Smooth muscle cell (in vitro differentiated cells): Measurements from ENCODE around the gene IQCM. TPM values are rescaled to one million over a fixed set of nuclear protein-coding genes. Genes with fewer than 3 reads are reported as not detected.

Experiments
- DNase-seq: peaks from one replicate; lab custom pipeline; 2025; ENCODE audit not compliant: unreplicated experiment; lab: John Stamatoyannopoulos, UW
- H2AFZ ChIP-seq: fragments of 200-600 bp; sonication (generic); 2 replicates; pipeline ENCODE4 v1.6.0; 2016; ENCODE audit warnings: antibody characterized with exemption, low read depth, mild to moderate bottlenecking
- H3F3A ChIP-seq: fragments of 200-600 bp; sonication (generic); 2 replicates; pipeline ENCODE4 v1.6.0; 2017; ENCODE audit warnings: antibody characterized with exemption, low read depth
- H3K27ac ChIP-seq: fragments of 200-600 bp; sonication (generic); 2 replicates; pipeline ENCODE4 v1.5.1; 2016; ENCODE audit warnings: low read depth, mild to moderate bottlenecking
- H3K27me3 ChIP-seq: fragments of 200-600 bp; sonication (generic); 2 replicates; pipeline ENCODE4 v1.6.1; 2016; ENCODE audit warnings: low read depth, mild to moderate bottlenecking
- H3K36me3 ChIP-seq: fragments of 200-600 bp; sonication (generic); 2 replicates; pipeline ENCODE4 v1.5.1; 2016; ENCODE audit warnings: low read depth
- H3K4me1 ChIP-seq: fragments of 200-600 bp; sonication (generic); 2 replicates; pipeline ENCODE4 v1.5.1; 2016; ENCODE audit warnings: low read depth
- H3K4me2 ChIP-seq: fragments of 200-600 bp; sonication (generic); 2 replicates; pipeline ENCODE4 v1.6.0; 2016; ENCODE audit warnings: mild to moderate bottlenecking
- H3K4me3 ChIP-seq: fragments of 200-600 bp; sonication (generic); 2 replicates; pipeline ENCODE4 v1.5.1; 2016; ENCODE audit warnings: mild to moderate bottlenecking
- H3K79me2 ChIP-seq: fragments of 200-600 bp; sonication (generic); 2 replicates; pipeline ENCODE4 v1.6.0; 2016; ENCODE audit warnings: low read depth, mild to moderate bottlenecking
- H3K9ac ChIP-seq: fragments of 200-600 bp; sonication (generic); 2 replicates; pipeline ENCODE4 v1.6.0; 2016; ENCODE audit warnings: low read depth
- H3K9me3 ChIP-seq: fragments of 200-600 bp; sonication (generic); replicated peaks from 2 replicates; pipeline ENCODE4 v1.5.1; 2016; ENCODE audit warnings: low read depth
- H4K20me1 ChIP-seq: fragments of 200-600 bp; sonication (generic); 2 replicates; pipeline ENCODE4 v1.6.0; 2016; ENCODE audit warnings: low read depth
- WGBS: methylation state at CpG from one replicate; pipeline ENCODE4 v1.1.7; 2016; ENCODE audit warnings: low lambda C conversion rate; 5-methylcytosine and 5-hydroxymethylcytosine counted together
- polyA plus RNA-seq: library from polyadenylated mRNA; unstranded; fragments of >200 nt; fragmentation: Nextera tagmentation; extraction: Ambion mirVana; gene quantifications from 2 replicates; pipeline ENCODE4 v1.2.1, GENCODE V29; 2016
- total RNA-seq: library from RNA; depleted of rRNA; stranded (reverse); fragments of >200 nt; gene quantifications from 2 replicates; pipeline ENCODE4 v1.2.3, GENCODE V29; 2014
- TF ChIP-seq, protein P1 (sequence below): fragments of 200-600 bp; sonication (generic); IDR thresholded peaks from 2 replicates; pipeline ENCODE4 v1.5.1; 2017; ENCODE audit warnings: borderline replicate concordance, mild to moderate bottlenecking, antibody characterized with exemption; ENCODE audit not compliant: insufficient read depth, poor library complexity, severe bottlenecking

The IQCM gene
- total and polyA plus RNA-seq, 2 experiments from 2014 or later, result not detected

- Histone ChIP-seq H3K27ac (no peak overlapping the region), H3K9me3 (no peaks in the 10 kb centered on the region), H2AFZ (no peak overlapping the region), H3K79me2 (no peaks in the 10 kb centered on the region), H3K4me1 (no peaks in the 10 kb centered on the region), H3K4me3 (no peak overlapping the region), H3K4me2 (no peak overlapping the region), H3F3A (no peaks in the 10 kb centered on the region), H3K36me3 (no peaks in the 10 kb centered on the region), H3K9ac (no peak overlapping the region), H3K27me3 (no peaks in the 10 kb centered on the region), H4K20me1 (no peaks in the 10 kb centered on the region)
- WGBS, result 72% methylated on average over 3 of the region's 3 CpGs
- DNase-seq, result no peak
- TF ChIP-seq, protein P1, sequence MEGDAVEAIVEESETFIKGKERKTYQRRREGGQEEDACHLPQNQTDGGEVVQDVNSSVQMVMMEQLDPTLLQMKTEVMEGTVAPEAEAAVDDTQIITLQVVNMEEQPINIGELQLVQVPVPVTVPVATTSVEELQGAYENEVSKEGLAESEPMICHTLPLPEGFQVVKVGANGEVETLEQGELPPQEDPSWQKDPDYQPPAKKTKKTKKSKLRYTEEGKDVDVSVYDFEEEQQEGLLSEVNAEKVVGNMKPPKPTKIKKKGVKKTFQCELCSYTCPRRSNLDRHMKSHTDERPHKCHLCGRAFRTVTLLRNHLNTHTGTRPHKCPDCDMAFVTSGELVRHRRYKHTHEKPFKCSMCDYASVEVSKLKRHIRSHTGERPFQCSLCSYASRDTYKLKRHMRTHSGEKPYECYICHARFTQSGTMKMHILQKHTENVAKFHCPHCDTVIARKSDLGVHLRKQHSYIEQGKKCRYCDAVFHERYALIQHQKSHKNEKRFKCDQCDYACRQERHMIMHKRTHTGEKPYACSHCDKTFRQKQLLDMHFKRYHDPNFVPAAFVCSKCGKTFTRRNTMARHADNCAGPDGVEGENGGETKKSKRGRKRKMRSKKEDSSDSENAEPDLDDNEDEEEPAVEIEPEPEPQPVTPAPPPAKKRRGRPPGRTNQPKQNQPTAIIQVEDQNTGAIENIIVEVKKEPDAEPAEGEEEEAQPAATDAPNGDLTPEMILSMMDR, result no peak
Measured at GRCh38 chr4:149754526-149754925, 61.1 kb downstream of the IQCM start.

GRCh38 chr4:149752729-149753128 is 62.9 kb downstream of the IQCM start:
- H4K20me1 ChIP-seq, result no peaks in the 10 kb centered on the region
- TF ChIP-seq, protein P1, result no peak
- no peak overlapping the region for H3K4me3 ChIP-seq
- no peaks in the 10 kb centered on the region for H3F3A ChIP-seq
- no peak overlapping the region for H2AFZ ChIP-seq
- no peaks in the 10 kb centered on the region for H3K36me3 ChIP-seq
- H3K9ac ChIP-seq, result no peak overlapping the region
- no peaks in the 10 kb centered on the region for H3K4me1 ChIP-seq
- no peak for DNase-seq
- H3K9me3 ChIP-seq, result no peaks in the 10 kb centered on the region
- H3K79me2 ChIP-seq, result no peaks in the 10 kb centered on the region
- H3K4me2 ChIP-seq, result no peak overlapping the region
- H3K27me3 ChIP-seq, result no peaks in the 10 kb centered on the region
- WGBS, result 89% methylated on average over 2 of the region's 2 CpGs
- no peak overlapping the region for H3K27ac ChIP-seq

- Histone ChIP-seq H3K79me2 (no peaks in the 10 kb centered on the region), H3K4me1 (no peaks in the 10 kb centered on the region), H3K36me3 (no peaks in the 10 kb centered on the region), H2AFZ (peak overlapping the region; percentile 18), H4K20me1 (no peaks in the 10 kb centered on the region), H3K27ac (no peak overlapping the region), H3K9ac (no peak overlapping the region), H3K4me3 (no peak overlapping the region), H3F3A (no peaks in the 10 kb centered on the region), H3K4me2 (no peak overlapping the region), H3K9me3 (no peaks in the 10 kb centered on the region), H3K27me3 (no peaks in the 10 kb centered on the region)
- 77% methylated on average over 4 of the region's 4 CpGs for WGBS
- TF ChIP-seq, protein P1, result no peak
- DNase-seq, result no peak
Measured at GRCh38 chr4:149751174-149751573, 64.5 kb downstream of the IQCM start.

- no peaks in the 10 kb centered on the region for H3K27me3 ChIP-seq
- DNase-seq, result no peak
- H3K4me1 ChIP-seq, result no peaks in the 10 kb centered on the region
- H3K4me2 ChIP-seq, result no peak overlapping the region
- no peak overlapping the region for H2AFZ ChIP-seq
- H3F3A ChIP-seq, result no peaks in the 10 kb centered on the region
- TF ChIP-seq, protein P1, result no peak
- H3K36me3 ChIP-seq, result no peaks in the 10 kb centered on the region
- H3K4me3 ChIP-seq, result no peak overlapping the region
- 97% methylated on average over 1 of the region's 1 CpG for WGBS
- H3K9me3 ChIP-seq, result no peaks in the 10 kb centered on the region
- H3K79me2 ChIP-seq, result no peaks in the 10 kb centered on the region
- H3K9ac ChIP-seq, result no peak overlapping the region
- no peaks in the 10 kb centered on the region for H4K20me1 ChIP-seq
- H3K27ac ChIP-seq, result no peak overlapping the region
Measured at GRCh38 chr4:149749784-149750183, 65.9 kb downstream of the IQCM start.
